GM19099 (cell line): ENCODE data around the gene MSTN.

ENCODE experiments used
- POLR2A ChIP-seq: IDR thresholded peaks from 3 replicates; pipeline ENCODE4 v1.6.1; 2011; ENCODE audit warnings: low read depth; ENCODE audit not compliant: insufficient read length; ENCODE audit errors: extremely low read depth

The MSTN gene

GRCh38 chr2:190023860-190024259, 38.7 kb downstream of the MSTN start:
- TF ChIP-seq POLR2A, result no peak

- no peak for TF ChIP-seq POLR2A
Measured at GRCh38 chr2:190020720-190021119, 41.8 kb downstream of the MSTN start.

- TF ChIP-seq POLR2A, result no peak
Measured at GRCh38 chr2:190017837-190018236, 44.7 kb downstream of the MSTN start.
